A549 (cell line): ENCODE measurements around the gene KIZ.

Experiments used
- BHLHE40 ChIP-seq: IDR thresholded peaks from 2 replicates; pipeline ENCODE4 v1.6.1; 2012; ENCODE audit warnings: low read depth, low read length, inconsistent platforms
- CBX8 ChIP-seq: fragments of 200-600 bp; sonication (generic); IDR thresholded peaks from 2 replicates; pipeline ENCODE4 v1.6.1; 2016
- CEBPB ChIP-seq, 2 experiments: fragments of >200 bp in 1 of 2; sonication (Bioruptor Twin) in 1 of 2; formaldehyde crosslinking in 1 of 2; IDR thresholded peaks; 2 replicates each; pipeline ENCODE4 v1.6.1; 2012 to 2016
- EP300 ChIP-seq, 2 experiments: fragments of >200 bp; sonication (Bioruptor Twin); formaldehyde crosslinking; IDR thresholded peaks; 2 replicates in 1 of 2; 3 replicates in 1 of 2; pipeline ENCODE4 v1.6.1; 2016 to 2017
- JUNB ChIP-seq: fragments of >200 bp; sonication (Bioruptor Twin); formaldehyde crosslinking; IDR thresholded peaks from 2 replicates; pipeline ENCODE4 v1.6.1; 2016
- NFE2L2 ChIP-seq: fragments of 150-350 bp; conservative IDR thresholded peaks from 2 replicates; pipeline ENCODE4 v1.6.1; 2014; ENCODE audit warnings: low read length
- NR3C1 ChIP-seq: fragments of >200 bp; sonication (Bioruptor Twin); formaldehyde crosslinking; IDR thresholded peaks from 3 replicates; pipeline ENCODE4 v1.6.1; 2017
- POLR2A ChIP-seq: IDR thresholded peaks from 2 replicates; pipeline ENCODE4 v1.6.1; 2012; ENCODE audit warnings: mild to moderate bottlenecking, low read length
- RAD21 ChIP-seq, 2 experiments: fragments of >200 bp in 1 of 2; sonication (Bioruptor Twin) in 1 of 2; formaldehyde crosslinking in 1 of 2; IDR thresholded peaks in 1 of 2; conservative IDR thresholded peaks in 1 of 2; 2 replicates in 1 of 2; 3 replicates in 1 of 2; pipeline ENCODE4 v1.6.1; 2012 to 2018; ENCODE audit warnings: inconsistent platforms in 1 of 2
- RFX5 ChIP-seq: fragments of 450-650 bp; IDR thresholded peaks from 2 replicates; pipeline ENCODE4 v1.7.1; 2014; ENCODE audit warnings: antibody characterized with exemption, mild to moderate bottlenecking, moderate library complexity
- TF ChIP-seq, protein P1 (sequence below): fragments of >200 bp; sonication (Bioruptor Twin); formaldehyde crosslinking; IDR thresholded peaks from 3 replicates; pipeline ENCODE4 v1.5.1; 2016
- TF ChIP-seq, protein P2 (sequence below): fragments of 250-450 bp; sonication (Bioruptor Pico); IDR thresholded peaks from 2 replicates; pipeline ENCODE4 v1.5.0; 2021; ENCODE audit warnings: mild to moderate bottlenecking, moderate library complexity, borderline replicate concordance
- TF ChIP-seq, protein P3 (sequence below): fragments of 450-650 bp; IDR thresholded peaks from 2 replicates; pipeline ENCODE4 v1.6.1; 2014; ENCODE audit warnings: antibody characterized with exemption
- TF ChIP-seq, protein P4 (sequence below): IDR thresholded peaks from 2 replicates; pipeline ENCODE4 v1.6.1; 2012

DNA sequence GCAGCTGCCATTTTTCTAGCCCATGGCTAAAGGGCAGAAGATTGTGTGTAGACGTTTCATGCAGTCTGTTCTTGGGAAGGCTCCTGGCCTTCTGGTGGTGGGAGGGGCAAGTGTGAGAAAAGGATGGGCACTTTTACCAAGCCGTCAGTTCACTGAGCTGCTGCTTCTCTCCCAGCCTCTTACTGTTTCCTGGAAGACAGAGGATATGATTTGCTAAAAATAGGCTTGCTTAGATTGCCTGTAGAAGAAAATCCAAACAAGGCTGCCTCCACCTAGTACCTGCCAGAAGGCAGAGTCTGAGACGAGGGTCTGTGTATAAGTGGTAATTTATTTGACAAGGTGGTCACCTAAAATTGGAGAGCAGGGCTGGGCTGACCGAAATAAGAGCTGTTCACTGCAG, 7.5 kb downstream of the KIZ start:
- TF ChIP-seq, protein P1, sequence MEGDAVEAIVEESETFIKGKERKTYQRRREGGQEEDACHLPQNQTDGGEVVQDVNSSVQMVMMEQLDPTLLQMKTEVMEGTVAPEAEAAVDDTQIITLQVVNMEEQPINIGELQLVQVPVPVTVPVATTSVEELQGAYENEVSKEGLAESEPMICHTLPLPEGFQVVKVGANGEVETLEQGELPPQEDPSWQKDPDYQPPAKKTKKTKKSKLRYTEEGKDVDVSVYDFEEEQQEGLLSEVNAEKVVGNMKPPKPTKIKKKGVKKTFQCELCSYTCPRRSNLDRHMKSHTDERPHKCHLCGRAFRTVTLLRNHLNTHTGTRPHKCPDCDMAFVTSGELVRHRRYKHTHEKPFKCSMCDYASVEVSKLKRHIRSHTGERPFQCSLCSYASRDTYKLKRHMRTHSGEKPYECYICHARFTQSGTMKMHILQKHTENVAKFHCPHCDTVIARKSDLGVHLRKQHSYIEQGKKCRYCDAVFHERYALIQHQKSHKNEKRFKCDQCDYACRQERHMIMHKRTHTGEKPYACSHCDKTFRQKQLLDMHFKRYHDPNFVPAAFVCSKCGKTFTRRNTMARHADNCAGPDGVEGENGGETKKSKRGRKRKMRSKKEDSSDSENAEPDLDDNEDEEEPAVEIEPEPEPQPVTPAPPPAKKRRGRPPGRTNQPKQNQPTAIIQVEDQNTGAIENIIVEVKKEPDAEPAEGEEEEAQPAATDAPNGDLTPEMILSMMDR = no peak
- TF ChIP-seq POLR2A = no peak
- TF ChIP-seq RAD21 (conservative IDR thresholded peaks at IDR 0.05 in 1 of 2, IDR thresholded peaks at IDR 0.05 in 1 of 2) = no peak
- no peak for TF ChIP-seq CBX8
- TF ChIP-seq RFX5 = no peak
- no peak for TF ChIP-seq JUNB
- TF ChIP-seq NFE2L2 = no peak
- TF ChIP-seq CEBPB (IDR thresholded peaks at IDR 0.05) = no peak
- TF ChIP-seq EP300 (IDR thresholded peaks at IDR 0.05) = no peak
- TF ChIP-seq, protein P2, sequence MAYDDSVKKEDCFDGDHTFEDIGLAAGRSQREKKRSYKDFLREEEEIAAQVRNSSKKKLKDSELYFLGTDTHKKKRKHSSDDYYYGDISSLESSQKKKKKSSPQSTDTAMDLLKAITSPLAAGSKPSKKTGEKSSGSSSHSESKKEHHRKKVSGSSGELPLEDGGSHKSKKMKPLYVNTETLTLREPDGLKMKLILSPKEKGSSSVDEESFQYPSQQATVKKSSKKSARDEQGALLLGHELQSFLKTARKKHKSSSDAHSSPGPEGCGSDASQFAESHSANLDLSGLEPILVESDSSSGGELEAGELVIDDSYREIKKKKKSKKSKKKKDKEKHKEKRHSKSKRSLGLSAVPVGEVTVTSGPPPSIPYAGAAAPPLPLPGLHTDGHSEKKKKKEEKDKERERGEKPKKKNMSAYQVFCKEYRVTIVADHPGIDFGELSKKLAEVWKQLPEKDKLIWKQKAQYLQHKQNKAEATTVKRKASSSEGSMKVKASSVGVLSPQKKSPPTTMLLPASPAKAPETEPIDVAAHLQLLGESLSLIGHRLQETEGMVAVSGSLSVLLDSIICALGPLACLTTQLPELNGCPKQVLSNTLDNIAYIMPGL (CRISPR knock-in tag) = no peak
- no peak for TF ChIP-seq BHLHE40
- no peak for TF ChIP-seq NR3C1
- TF ChIP-seq, protein P3, sequence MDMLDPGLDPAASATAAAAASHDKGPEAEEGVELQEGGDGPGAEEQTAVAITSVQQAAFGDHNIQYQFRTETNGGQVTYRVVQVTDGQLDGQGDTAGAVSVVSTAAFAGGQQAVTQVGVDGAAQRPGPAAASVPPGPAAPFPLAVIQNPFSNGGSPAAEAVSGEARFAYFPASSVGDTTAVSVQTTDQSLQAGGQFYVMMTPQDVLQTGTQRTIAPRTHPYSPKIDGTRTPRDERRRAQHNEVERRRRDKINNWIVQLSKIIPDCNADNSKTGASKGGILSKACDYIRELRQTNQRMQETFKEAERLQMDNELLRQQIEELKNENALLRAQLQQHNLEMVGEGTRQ = no peak
- TF ChIP-seq, protein P4, sequence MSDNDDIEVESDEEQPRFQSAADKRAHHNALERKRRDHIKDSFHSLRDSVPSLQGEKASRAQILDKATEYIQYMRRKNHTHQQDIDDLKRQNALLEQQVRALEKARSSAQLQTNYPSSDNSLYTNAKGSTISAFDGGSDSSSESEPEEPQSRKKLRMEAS = no peak
